HCT116 (cell line): Measurements from ENCODE around the gene DMD. TPM values are rescaled to one million over a fixed set of nuclear protein-coding genes. Genes with fewer than 3 reads are reported as not detected.

ENCODE experiments used
- ATAC-seq: fragments of 200-7000 bp; cut with Tn5 transposase; 2 replicates; pipeline ENCODE4 v1.9.1; 2020; ENCODE audit warnings: mild to moderate bottlenecking, moderate library complexity
- BruUV-seq: library from RNA; stranded (reverse); fragments of 400-500 nt; replicated peaks from 2 replicates; lab custom pipeline; 2021; lab: Mats Ljungman, UMichigan
- CTCF ChIA-PET: fragments of 300-600 bp; sonication (Branson Sonifier 250); formaldehyde crosslinking; loops from one replicate; lab custom pipeline; 2021; ENCODE audit warnings: antibody characterized with exemption; lab: Charles Lee
- POLR2A ChIA-PET: fragments of 300-600, 350-600 bp; sonication (Branson Sonifier 250); formaldehyde crosslinking; loops from one replicate; lab custom pipeline; 2021; ENCODE audit warnings: antibody characterized with exemption; lab: Charles Lee
- RAD21 ChIA-PET, 2 experiments: fragments of 300-600 bp; sonication (Branson Sonifier 250); formaldehyde crosslinking; loops; one replicate each; lab custom pipeline; 2023; ENCODE audit warnings: low total read pairs in 2 of 2; ENCODE audit not compliant: uncharacterized antibody in 2 of 2, unreplicated experiment in 2 of 2, low non-redundant PET in 1 of 2; lab: Charles Lee
- DNase-seq: peaks from one replicate; pipeline ENCODE4 v3.0.0-alpha.2; 2010; ENCODE audit warnings: low read depth, low spot score
- H2AFZ ChIP-seq: fragments of 200-600 bp; shearing (Covaris generic), sonication (generic); 2 replicates; pipeline ENCODE4 v1.6.1; 2017; ENCODE audit warnings: low read depth, mixed run types, mixed read lengths, antibody characterized with exemption, low read length; ENCODE audit not compliant: poor library complexity, severe bottlenecking
- H3K27ac ChIP-seq: 2 replicates; pipeline ENCODE4 v1.5.1; 2012; ENCODE audit warnings: low read depth, low read length
- H3K27me3 ChIP-seq: fragments of 200-600 bp; sonication (generic); 2 replicates; pipeline ENCODE4 v1.6.1; 2016; ENCODE audit warnings: mixed run types, low read length, mixed read lengths; ENCODE audit not compliant: insufficient read depth
- H3K36me3 ChIP-seq, 2 experiments: fragments of 200-500 bp in 1 of 2; fragments of 200-600 bp in 1 of 2; sonication (Bioruptor generic) in 1 of 2; sonication (generic) in 1 of 2; 2 replicates each; pipeline versions ENCODE4 v1.5.1 to v1.6.1; 2014 to 2016; ENCODE audit warnings: low read length in 2 of 2, inconsistent platforms in 1 of 2, mixed read lengths in 1 of 2, mixed run types in 1 of 2; ENCODE audit not compliant: insufficient read depth in 2 of 2, control insufficient read depth in 1 of 2
- H3K4me1 ChIP-seq, 2 experiments: fragments of 200-600 bp in 1 of 2; sonication (generic) in 1 of 2; 2 replicates each; pipeline versions ENCODE4 v1.5.1 to v1.6.1; 2012 to 2017; ENCODE audit warnings: low read length in 2 of 2, inconsistent platforms in 1 of 2, mild to moderate bottlenecking in 1 of 2, mixed read lengths in 1 of 2, mixed run types in 1 of 2, moderate library complexity in 1 of 2; ENCODE audit not compliant: insufficient read depth in 2 of 2, control insufficient read depth in 1 of 2
- H3K4me2 ChIP-seq: fragments of 200-600 bp; sonication (generic); 2 replicates; pipeline ENCODE4 v1.6.1; 2017; ENCODE audit warnings: mixed run types, low read length, mixed read lengths
- H3K4me3 ChIP-seq, 2 experiments: fragments of 200-600 bp in 1 of 2; sonication (generic) in 1 of 2; replicated peaks in 1 of 2; 2 replicates each; pipeline ENCODE4 v1.5.1; 2011 to 2016; ENCODE audit warnings: low read length in 2 of 2, control low read depth in 1 of 2, low read depth in 1 of 2, mild to moderate bottlenecking in 1 of 2, mixed read lengths in 1 of 2, mixed run types in 1 of 2
- H3K79me2 ChIP-seq: fragments of 200-600 bp; sonication (generic); 2 replicates; pipeline ENCODE4 v1.6.1; 2017; ENCODE audit warnings: mild to moderate bottlenecking, mixed run types, low read length, moderate library complexity, mixed read lengths; ENCODE audit not compliant: insufficient read depth
- H3K9ac ChIP-seq: fragments of 200-600 bp; sonication (generic); 2 replicates; pipeline ENCODE4 v1.6.1; 2016; ENCODE audit warnings: low read length, mixed read lengths
- H3K9me2 ChIP-seq: fragments of 200-600 bp; sonication (generic), shearing (Covaris generic); 2 replicates; pipeline ENCODE4 v1.6.1; 2017; ENCODE audit warnings: mixed run types, mild to moderate bottlenecking, moderate library complexity; ENCODE audit not compliant: insufficient read depth
- H3K9me3 ChIP-seq, 2 experiments: fragments of 200-500 bp in 1 of 2; fragments of 200-600 bp in 1 of 2; sonication (Bioruptor generic) in 1 of 2; sonication (generic) in 1 of 2; 2 replicates each; pipeline ENCODE4 v1.6.1; 2014 to 2017; ENCODE audit warnings: low read length in 2 of 2, mixed read lengths in 2 of 2, inconsistent platforms in 1 of 2, low read depth in 1 of 2, mild to moderate bottlenecking in 1 of 2, mixed run types in 1 of 2, moderate library complexity in 1 of 2; ENCODE audit not compliant: control insufficient read depth in 1 of 2, insufficient read depth in 1 of 2
- H4K20me1 ChIP-seq: fragments of 200-600 bp; sonication (generic), shearing (Covaris generic); 2 replicates; pipeline ENCODE4 v1.6.1; 2017; ENCODE audit warnings: mixed run types, mild to moderate bottlenecking, moderate library complexity; ENCODE audit not compliant: insufficient read depth
- EZH2phosphoT487 ChIP-seq: fragments of 200-600 bp; IDR thresholded peaks from 2 replicates; pipeline ENCODE4 v1.6.1; 2018; ENCODE audit warnings: antibody characterized with exemption, borderline replicate concordance
- FOSL1 ChIP-seq: IDR thresholded peaks from 2 replicates; pipeline ENCODE4 v1.6.1; 2012; ENCODE audit warnings: low read depth
- JUND ChIP-seq: IDR thresholded peaks from 2 replicates; pipeline ENCODE4 v1.6.1; 2012
- POLR2AphosphoS5 ChIP-seq: IDR thresholded peaks from 2 replicates; pipeline ENCODE4 v1.6.1; 2011; ENCODE audit warnings: mild to moderate bottlenecking, low read depth, low read length, moderate library complexity
- RAD21 ChIP-seq: IDR thresholded peaks from 2 replicates; pipeline ENCODE4 v1.6.1; 2012; ENCODE audit warnings: low read depth, mild to moderate bottlenecking
- SRF ChIP-seq: IDR thresholded peaks from 2 replicates; pipeline ENCODE4 v1.6.1; 2012; ENCODE audit warnings: low read depth
- TCF7L2 ChIP-seq: IDR thresholded peaks from 2 replicates; pipeline ENCODE4 v1.7.0; 2011; ENCODE audit warnings: borderline replicate concordance, inconsistent platforms; ENCODE audit not compliant: insufficient read depth, insufficient read length; ENCODE audit errors: extremely low read depth
- intact Hi-C: fragments of 100-400 bp; cut with micrococcal nuclease; formaldehyde crosslinking; loops from 2 replicates; pipeline ENCODE4 v1.10.0; 2022
- total RNA-seq: library from RNA; stranded (reverse); gene quantifications from one replicate; pipeline ENCODE4 v1.2.1, GENCODE V29; 2021; ENCODE audit not compliant: unreplicated experiment
- TF ChIP-seq, protein P1 (sequence below): IDR thresholded peaks from 2 replicates; pipeline ENCODE4 v1.6.1; 2012
- TF ChIP-seq, protein P2 (sequence below): IDR thresholded peaks from 2 replicates; pipeline ENCODE4 v1.6.1; 2012; ENCODE audit warnings: low read depth

The DMD gene
- total RNA-seq, 1 experiment from 2014 or later: 0.05 TPM

DNA sequence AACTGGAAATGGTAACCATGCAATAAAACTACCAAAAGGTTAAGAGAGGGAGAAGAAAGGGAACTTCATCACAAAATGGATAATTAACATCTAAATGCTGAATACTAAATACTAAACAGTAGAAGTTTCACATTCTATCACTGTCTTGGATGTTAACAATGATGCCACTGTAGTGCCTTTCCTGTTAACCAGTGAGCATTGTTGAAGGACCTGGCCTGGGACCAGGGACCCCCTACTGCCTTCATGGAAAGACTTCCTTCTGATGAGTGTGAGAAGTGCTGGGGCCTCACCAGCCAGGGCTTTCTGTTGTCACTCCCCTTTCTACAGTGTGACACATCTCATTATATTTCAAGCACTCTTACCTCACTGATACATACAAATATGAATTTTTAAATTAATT, 1400.2 kb downstream of the DMD start:
- H3K4me3 ChIP-seq: no peak overlapping the region
- H3K9me2 ChIP-seq: no peaks in the 10 kb centered on the region
- ChIA-PET RAD21 (no interaction called here), CTCF (no interaction called here), POLR2A (no interaction called here)
- no peak overlapping the region for H3K9ac ChIP-seq
- DNase-seq (no peak), ATAC-seq (no peak)
- no peaks in the 10 kb centered on the region for H3K4me1 ChIP-seq
- no peak overlapping the region for H3K4me2 ChIP-seq
- H3K27me3 ChIP-seq: no peaks in the 10 kb centered on the region
- intact Hi-C loops: no loop called here
- H3K9me3 ChIP-seq: no peaks in the 10 kb centered on the region
- H2AFZ ChIP-seq: no peak overlapping the region
- TF ChIP-seq POLR2AphosphoS5 (no peak), JUND (no peak), TCF7L2 (no peak), SRF (no peak), FOSL1 (no peak), RAD21 (no peak), EZH2phosphoT487 (no peak)
- TF ChIP-seq, protein P1, sequence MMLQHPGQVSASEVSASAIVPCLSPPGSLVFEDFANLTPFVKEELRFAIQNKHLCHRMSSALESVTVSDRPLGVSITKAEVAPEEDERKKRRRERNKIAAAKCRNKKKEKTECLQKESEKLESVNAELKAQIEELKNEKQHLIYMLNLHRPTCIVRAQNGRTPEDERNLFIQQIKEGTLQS: no peak
- TF ChIP-seq, protein P2, sequence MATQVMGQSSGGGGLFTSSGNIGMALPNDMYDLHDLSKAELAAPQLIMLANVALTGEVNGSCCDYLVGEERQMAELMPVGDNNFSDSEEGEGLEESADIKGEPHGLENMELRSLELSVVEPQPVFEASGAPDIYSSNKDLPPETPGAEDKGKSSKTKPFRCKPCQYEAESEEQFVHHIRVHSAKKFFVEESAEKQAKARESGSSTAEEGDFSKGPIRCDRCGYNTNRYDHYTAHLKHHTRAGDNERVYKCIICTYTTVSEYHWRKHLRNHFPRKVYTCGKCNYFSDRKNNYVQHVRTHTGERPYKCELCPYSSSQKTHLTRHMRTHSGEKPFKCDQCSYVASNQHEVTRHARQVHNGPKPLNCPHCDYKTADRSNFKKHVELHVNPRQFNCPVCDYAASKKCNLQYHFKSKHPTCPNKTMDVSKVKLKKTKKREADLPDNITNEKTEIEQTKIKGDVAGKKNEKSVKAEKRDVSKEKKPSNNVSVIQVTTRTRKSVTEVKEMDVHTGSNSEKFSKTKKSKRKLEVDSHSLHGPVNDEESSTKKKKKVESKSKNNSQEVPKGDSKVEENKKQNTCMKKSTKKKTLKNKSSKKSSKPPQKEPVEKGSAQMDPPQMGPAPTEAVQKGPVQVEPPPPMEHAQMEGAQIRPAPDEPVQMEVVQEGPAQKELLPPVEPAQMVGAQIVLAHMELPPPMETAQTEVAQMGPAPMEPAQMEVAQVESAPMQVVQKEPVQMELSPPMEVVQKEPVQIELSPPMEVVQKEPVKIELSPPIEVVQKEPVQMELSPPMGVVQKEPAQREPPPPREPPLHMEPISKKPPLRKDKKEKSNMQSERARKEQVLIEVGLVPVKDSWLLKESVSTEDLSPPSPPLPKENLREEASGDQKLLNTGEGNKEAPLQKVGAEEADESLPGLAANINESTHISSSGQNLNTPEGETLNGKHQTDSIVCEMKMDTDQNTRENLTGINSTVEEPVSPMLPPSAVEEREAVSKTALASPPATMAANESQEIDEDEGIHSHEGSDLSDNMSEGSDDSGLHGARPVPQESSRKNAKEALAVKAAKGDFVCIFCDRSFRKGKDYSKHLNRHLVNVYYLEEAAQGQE: no peak
- no peaks in the 10 kb centered on the region for H3K36me3 ChIP-seq
- H3K79me2 ChIP-seq: no peaks in the 10 kb centered on the region
- no TSS peak for BruUV-seq
- H4K20me1 ChIP-seq: no peaks in the 10 kb centered on the region
- H3K27ac ChIP-seq: no peak overlapping the region
